SK-MEL-5 (cell line): ENCODE data around the gene ZNF134. TPM values are rescaled to one million over a fixed set of nuclear protein-coding genes. Genes with fewer than 3 reads are reported as not detected.
A peak's percentile ranks its signal among the peaks of the same experiment; 100 is the strongest.

ENCODE experiments used
- DNase-seq: peaks from one replicate; pipeline ENCODE4 v3.0.0-alpha.2; 2016; ENCODE audit warnings: low read depth, low spot score
- in situ Hi-C: cut with HindIII; loops from 2 replicates; pipeline ENCODE4 v1.10.0; 2016; ENCODE audit warnings: low sequenced_read_pairs, high pct_unique_total_duplicates, low pct_unique_long_range_greater_than_20kb
- total RNA-seq: library from RNA; depleted of rRNA; stranded (reverse); fragments of >200 nt; shearing (Covaris generic); gene quantifications from 2 replicates; pipeline ENCODE4 v1.2.3, GENCODE V29; 2014

Gene ZNF134
- total RNA-seq, 1 experiment from 2014 or later: 16.3 TPM

- in situ Hi-C loops: no loop called here
- DNase-seq: no peak
Observed at GRCh38 chr19:57623091-57623490, 9.0 kb downstream of the ZNF134 start.

- in situ Hi-C loops: no loop called here
- peak; percentile 92 for DNase-seq
Observed at GRCh38 chr19:57632987-57633831, 19.2 kb downstream of the ZNF134 start, which contains the start of gene ZNF211. TSS of gene ZNF211 (plus strand) at chr19:57633168. CDS start at chr19:57633347, 179 bp downstream.

GRCh38 chr19:57633832-57634131 is 19.7 kb downstream of the ZNF134 start:
- DNase-seq: no peak
- in situ Hi-C loops: no loop called here

GRCh38 chr19:57637379-57637778 is 23.3 kb downstream of the ZNF134 start:
- in situ Hi-C loops: no loop called here
- DNase-seq: no peak

GRCh38 chr19:57641715-57642234 is 27.7 kb downstream of the ZNF134 start:
- in situ Hi-C loops: no loop called here
- DNase-seq: no peak

GRCh38 chr19:57642396-57643046 is 28.5 kb downstream of the ZNF134 start:
- in situ Hi-C loops: no loop called here
- DNase-seq: no peak

- no peak for DNase-seq
- in situ Hi-C loops: no loop called here
Observed at GRCh38 chr19:57643734-57644133, 29.7 kb downstream of the ZNF134 start.

GRCh38 chr19:57648331-57649003 is 34.4 kb downstream of the ZNF134 start:
- DNase-seq: no peak
- in situ Hi-C loops: no loop called here

GRCh38 chr19:57651654-57651996 is 37.6 kb downstream of the ZNF134 start:
- in situ Hi-C loops: no loop called here
- no peak for DNase-seq

GRCh38 chr19:57653689-57654088 is 39.6 kb downstream of the ZNF134 start:
- in situ Hi-C loops: no loop called here
- DNase-seq: no peak

- DNase-seq: no peak
- in situ Hi-C loops: no loop called here
Observed at GRCh38 chr19:57655443-57655842, 41.4 kb downstream of the ZNF134 start.

- DNase-seq: no peak
- in situ Hi-C loops: no loop called here
Observed at GRCh38 chr19:57656346-57656745, 42.3 kb downstream of the ZNF134 start.

GRCh38 chr19:57664269-57665127 is 50.5 kb downstream of the ZNF134 start:
- in situ Hi-C loops: no loop called here
- DNase-seq: peak; percentile 31

GRCh38 chr19:57665261-57665806 is 51.3 kb downstream of the ZNF134 start:
- DNase-seq: no peak
- in situ Hi-C loops: no loop called here

- in situ Hi-C loops: no loop called here
- DNase-seq: no peak
Observed at GRCh38 chr19:57667228-57667627, 53.2 kb downstream of the ZNF134 start.

GRCh38 chr19:57668635-57669034 is 54.6 kb downstream of the ZNF134 start, which contains the start of gene ZSCAN4:
TSS of gene ZSCAN4 (plus strand) at chr19:57668935. CDS start at chr19:57676146, 7,211 bp downstream.
- in situ Hi-C loops: no loop called here
- no peak for DNase-seq

- in situ Hi-C loops: no loop called here
- DNase-seq: no peak
Observed at GRCh38 chr19:57671124-57671895, 57.3 kb downstream of the ZNF134 start.
